Measurements from ENCODE around the gene CXCR6. TPM values are rescaled to one million over a fixed set of nuclear protein-coding genes. Genes with fewer than 3 reads are reported as not detected.

CXCR6 gene
- total RNA-seq, 1 experiment from 2014 or later: not detected

DNA sequence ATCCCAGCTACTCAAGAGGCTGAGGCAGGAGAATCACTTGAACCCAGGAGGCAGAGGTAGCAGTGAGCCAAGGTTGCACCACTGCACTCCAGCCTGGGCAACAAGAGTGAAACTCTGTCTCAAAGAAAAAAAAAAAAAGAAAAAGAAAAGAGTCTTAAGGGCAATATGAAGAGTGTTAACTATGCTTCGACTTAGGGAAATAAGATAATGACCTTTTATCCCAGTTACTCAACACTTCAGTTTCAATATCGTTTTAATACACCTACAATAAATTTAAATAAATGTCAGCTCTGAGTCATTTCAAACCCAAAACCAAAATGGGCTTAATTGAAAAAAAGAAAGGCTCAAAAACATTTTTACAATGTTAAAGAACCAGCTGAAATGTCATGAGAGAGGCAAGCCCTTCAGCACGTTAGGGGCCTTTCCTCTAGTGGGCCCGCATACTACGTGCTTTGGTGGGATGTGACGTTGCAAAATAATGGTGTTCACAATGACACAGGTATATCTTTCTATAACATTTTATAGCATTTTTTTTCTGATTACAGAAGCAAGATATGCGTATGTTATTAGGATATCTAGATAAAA lies 37.1 kb downstream of the CXCR6 start:
- BruUV-seq (replicated peaks): no TSS peak
- no peak overlapping the region for H3K27ac Mint-ChIP-seq (ENCODE audit: low read depth, unreplicated experiment)

GRCh38 chr3:45980819-45981218 lies 37.6 kb downstream of the CXCR6 start:
- BruUV-seq (replicated peaks): no TSS peak
- no peak overlapping the region for H3K4me3 Mint-ChIP-seq (ENCODE audit: unreplicated experiment)

More for the DNA sequence above, 37.1 kb downstream of the CXCR6 start:
- intact Hi-C loops (cut with micrococcal nuclease): no loop called here
- peaks cover 6% of the 10 kb centered on the region for H3K4me1 Mint-ChIP-seq (ENCODE audit: insufficient read depth, unreplicated experiment)
- TF ChIP-seq, protein P1, sequence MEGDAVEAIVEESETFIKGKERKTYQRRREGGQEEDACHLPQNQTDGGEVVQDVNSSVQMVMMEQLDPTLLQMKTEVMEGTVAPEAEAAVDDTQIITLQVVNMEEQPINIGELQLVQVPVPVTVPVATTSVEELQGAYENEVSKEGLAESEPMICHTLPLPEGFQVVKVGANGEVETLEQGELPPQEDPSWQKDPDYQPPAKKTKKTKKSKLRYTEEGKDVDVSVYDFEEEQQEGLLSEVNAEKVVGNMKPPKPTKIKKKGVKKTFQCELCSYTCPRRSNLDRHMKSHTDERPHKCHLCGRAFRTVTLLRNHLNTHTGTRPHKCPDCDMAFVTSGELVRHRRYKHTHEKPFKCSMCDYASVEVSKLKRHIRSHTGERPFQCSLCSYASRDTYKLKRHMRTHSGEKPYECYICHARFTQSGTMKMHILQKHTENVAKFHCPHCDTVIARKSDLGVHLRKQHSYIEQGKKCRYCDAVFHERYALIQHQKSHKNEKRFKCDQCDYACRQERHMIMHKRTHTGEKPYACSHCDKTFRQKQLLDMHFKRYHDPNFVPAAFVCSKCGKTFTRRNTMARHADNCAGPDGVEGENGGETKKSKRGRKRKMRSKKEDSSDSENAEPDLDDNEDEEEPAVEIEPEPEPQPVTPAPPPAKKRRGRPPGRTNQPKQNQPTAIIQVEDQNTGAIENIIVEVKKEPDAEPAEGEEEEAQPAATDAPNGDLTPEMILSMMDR (IDR thresholded peaks at IDR 0.05; ENCODE audit: unreplicated experiment): no peak
- POLR2A ChIA-PET: no interaction called here
- H3K27me3 Mint-ChIP-seq (ENCODE audit: insufficient read depth, unreplicated experiment): no peaks in the 10 kb centered on the region
- no peak overlapping the region for H3K4me3 Mint-ChIP-seq (ENCODE audit: unreplicated experiment)
- peaks cover 67% of the 10 kb centered on the region for H3K36me3 Mint-ChIP-seq (ENCODE audit: insufficient read depth, unreplicated experiment)
- no peaks in the 10 kb centered on the region for H3K9me3 Mint-ChIP-seq (ENCODE audit: unreplicated experiment)
- DNase-seq (ENCODE audit: unreplicated experiment): no peak
- CTCF ChIA-PET: interaction anchor here (0.7 to 1.2 kb wide), 2 partner anchors 78 to 470 kb away, joined by 3 read pairs; no protein-coding TSS in a partner anchor

DNA sequence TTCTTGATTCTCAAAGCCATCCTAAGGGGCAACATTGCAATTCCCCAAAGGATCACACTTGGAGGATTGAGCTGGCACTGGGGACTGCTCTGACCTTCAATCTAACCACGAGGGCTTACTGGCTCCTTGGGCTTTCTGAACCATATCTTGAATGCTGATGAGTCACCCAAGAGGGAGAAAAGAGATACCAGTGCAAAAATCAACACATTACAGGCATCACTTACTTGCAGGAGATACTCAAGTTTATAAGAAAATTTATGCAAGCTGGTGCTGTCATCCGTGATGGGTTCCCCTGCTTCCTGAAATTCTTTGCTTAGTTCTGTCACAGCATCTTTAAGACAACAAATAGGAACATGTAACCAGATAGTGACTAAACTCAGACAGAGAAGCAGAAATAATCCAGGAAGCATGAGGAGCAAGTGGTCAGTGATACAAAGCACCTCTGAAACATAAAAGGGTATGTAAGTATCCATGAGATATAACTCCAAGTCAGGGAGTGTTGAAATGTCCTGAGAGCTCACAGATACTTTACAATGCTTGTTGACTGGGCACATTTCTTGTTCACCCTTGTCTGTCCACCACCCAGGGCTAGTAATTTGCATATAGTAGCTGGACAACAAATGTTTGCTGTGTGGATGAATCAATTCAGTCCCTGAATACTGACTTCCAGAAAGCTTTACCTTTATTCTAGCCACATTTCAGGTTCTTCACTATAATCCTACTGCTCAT lies 38.2 kb downstream of the CXCR6 start:
- Mint-ChIP-seq H3K27ac (ENCODE audit: low read depth, unreplicated experiment) (no peak overlapping the region), H3K9me3 (ENCODE audit: unreplicated experiment) (no peaks in the 10 kb centered on the region), H3K4me1 (ENCODE audit: insufficient read depth, unreplicated experiment) (peaks cover 12% of the 10 kb centered on the region), H3K27me3 (ENCODE audit: insufficient read depth, unreplicated experiment) (no peaks in the 10 kb centered on the region), H3K36me3 (ENCODE audit: insufficient read depth, unreplicated experiment) (peaks cover 60% of the 10 kb centered on the region), H3K4me3 (ENCODE audit: unreplicated experiment) (no peak overlapping the region)
- CTCF ChIA-PET: interaction anchor here (0.6 to 1.2 kb wide), 2 partner anchors 98 to 431 kb away, joined by 3 read pairs; no protein-coding TSS in a partner anchor
- POLR2A ChIA-PET: interaction anchor here (0.6 to 1.1 kb wide), 3 partner anchors 9 to 157 kb away, joined by 3 read pairs; partner anchors contain the start of gene FYCO1
- TF ChIP-seq, protein P1 (IDR thresholded peaks at IDR 0.05; ENCODE audit: unreplicated experiment): no peak
- no peak for DNase-seq (ENCODE audit: unreplicated experiment)
- no TSS peak for BruUV-seq (replicated peaks)
- intact Hi-C loops (cut with micrococcal nuclease): no loop called here

More at GRCh38 chr3:45980819-45981218, 37.6 kb downstream of the CXCR6 start:
- peaks cover 65% of the 10 kb centered on the region for H3K36me3 Mint-ChIP-seq (ENCODE audit: insufficient read depth, unreplicated experiment)
- H3K9me3 Mint-ChIP-seq (ENCODE audit: unreplicated experiment): no peaks in the 10 kb centered on the region
- intact Hi-C loops (cut with micrococcal nuclease): no loop called here
- CTCF ChIA-PET: interaction anchor here (0.7 kb wide), 1 partner anchor 471 kb away, joined by 3 read pairs; no protein-coding TSS in a partner anchor
- no peak overlapping the region for H3K27ac Mint-ChIP-seq (ENCODE audit: low read depth, unreplicated experiment)
- no peak for DNase-seq (ENCODE audit: unreplicated experiment)
- TF ChIP-seq, protein P1 (IDR thresholded peaks at IDR 0.05; ENCODE audit: unreplicated experiment): no peak
- POLR2A ChIA-PET: interaction anchor here (0.7 to 1.1 kb wide), 2 partner anchors 8 to 15 kb away, joined by 3 read pairs; partner anchors contain the start of gene FYCO1
- no peaks in the 10 kb centered on the region for H3K27me3 Mint-ChIP-seq (ENCODE audit: insufficient read depth, unreplicated experiment)
- H3K4me1 Mint-ChIP-seq (ENCODE audit: insufficient read depth, unreplicated experiment): peaks cover 6% of the 10 kb centered on the region

DNA sequence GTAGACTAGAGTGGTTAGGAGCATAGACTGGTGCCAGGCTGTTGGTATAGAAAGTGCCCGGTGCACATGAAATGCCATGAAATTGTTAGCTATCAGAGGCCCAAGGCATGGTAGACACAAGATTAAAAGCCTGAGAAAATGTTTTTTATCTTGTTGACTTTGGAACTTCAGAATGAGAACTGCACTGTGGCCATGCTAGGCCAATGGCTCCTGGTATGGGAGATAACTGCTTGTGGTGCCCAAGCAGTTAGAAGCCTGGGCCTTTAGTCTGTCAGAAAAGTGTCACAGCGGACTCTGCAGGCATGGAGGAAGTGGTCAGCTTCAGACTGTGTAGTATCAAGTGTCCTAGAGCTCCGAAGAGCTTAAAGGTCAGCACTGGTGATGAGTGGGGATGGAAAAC lies 40.5 kb downstream of the CXCR6 start:
- Mint-ChIP-seq H3K4me3 (ENCODE audit: unreplicated experiment) (no peak overlapping the region), H3K4me1 (ENCODE audit: insufficient read depth, unreplicated experiment) (peaks cover 26% of the 10 kb centered on the region), H3K27ac (ENCODE audit: low read depth, unreplicated experiment) (no peak overlapping the region), H3K9me3 (ENCODE audit: unreplicated experiment) (no peaks in the 10 kb centered on the region), H3K27me3 (ENCODE audit: insufficient read depth, unreplicated experiment) (no peaks in the 10 kb centered on the region), H3K36me3 (ENCODE audit: insufficient read depth, unreplicated experiment) (peaks cover 47% of the 10 kb centered on the region)
- intact Hi-C loops (cut with micrococcal nuclease): no loop called here
- ChIA-PET CTCF (interaction anchor here (1.4 kb wide), 1 partner anchor 45 kb away, joined by 3 read pairs; no protein-coding TSS in a partner anchor), POLR2A (interaction anchor here (0.9 kb wide), 1 partner anchor 10 kb away, joined by 3 read pairs; no protein-coding TSS in a partner anchor)
- no peak for DNase-seq (ENCODE audit: unreplicated experiment)
- no TSS peak for BruUV-seq (replicated peaks)
- TF ChIP-seq, protein P1 (IDR thresholded peaks at IDR 0.05; ENCODE audit: unreplicated experiment): no peak

All from MCF 10A (cell line).